ENCODE results near the gene GPA33. TPM values are rescaled to one million over a fixed set of nuclear protein-coding genes. Genes with fewer than 3 reads are reported as not detected.

GPA33 gene
- polyA plus RNA-seq, 1 experiment: not detected

- no peak for DNase-seq (ENCODE audit: low read depth, low spot score)
- POLR2A ChIA-PET: no interaction called here
- CTCF ChIA-PET: no interaction called here
- no peaks in the 10 kb centered on the region for H3K9me3 ChIP-seq (ENCODE audit: control insufficient read depth, insufficient read depth, low read length)
- H3K4me3 ChIP-seq (ENCODE audit: low read depth, low read length): no peak overlapping the region
- no peak overlapping the region for H3K27ac ChIP-seq (ENCODE audit: low read depth, low read length)
- no peaks in the 10 kb centered on the region for H3K27me3 ChIP-seq (ENCODE audit: control insufficient read depth, insufficient read depth, low read length)
- no peak for TF ChIP-seq CTCF (IDR thresholded peaks at IDR 0.05; ENCODE audit: low read depth, low read length)
Observed at GRCh38 chr1:167013108-167013929, 76.9 kb downstream of the GPA33 start.

- ChIA-PET CTCF (no interaction called here), POLR2A (no interaction called here)
- DNase-seq (ENCODE audit: low read depth, low spot score): no peak
- H3K27me3 ChIP-seq (ENCODE audit: control insufficient read depth, insufficient read depth, low read length): no peaks in the 10 kb centered on the region
- no peaks in the 10 kb centered on the region for H3K9me3 ChIP-seq (ENCODE audit: control insufficient read depth, insufficient read depth, low read length)
- no peak for TF ChIP-seq CTCF (IDR thresholded peaks at IDR 0.05; ENCODE audit: low read depth, low read length)
- no peak overlapping the region for H3K4me3 ChIP-seq (ENCODE audit: low read depth, low read length)
- H3K27ac ChIP-seq (ENCODE audit: low read depth, low read length): no peak overlapping the region
Observed at GRCh38 chr1:167012570-167012969, 77.6 kb downstream of the GPA33 start.

- no peak for DNase-seq (ENCODE audit: low read depth, low spot score)
- H3K27ac ChIP-seq (ENCODE audit: low read depth, low read length): no peak overlapping the region
- no peak for TF ChIP-seq CTCF (IDR thresholded peaks at IDR 0.05; ENCODE audit: low read depth, low read length)
- ChIA-PET POLR2A (no interaction called here), CTCF (no interaction called here)
- no peak overlapping the region for H3K4me3 ChIP-seq (ENCODE audit: low read depth, low read length)
- no peaks in the 10 kb centered on the region for H3K9me3 ChIP-seq (ENCODE audit: control insufficient read depth, insufficient read depth, low read length)
- no peaks in the 10 kb centered on the region for H3K27me3 ChIP-seq (ENCODE audit: control insufficient read depth, insufficient read depth, low read length)
Observed at GRCh38 chr1:167011560-167012191, 78.5 kb downstream of the GPA33 start.

- H3K27me3 ChIP-seq (ENCODE audit: control insufficient read depth, insufficient read depth, low read length): no peaks in the 10 kb centered on the region
- ChIA-PET POLR2A (no interaction called here), CTCF (interaction anchor here (1.0 kb wide), 1 partner anchor 55 kb away, joined by 3 read pairs; no protein-coding TSS in a partner anchor)
- DNase-seq (ENCODE audit: low read depth, low spot score): no peak
- H3K9me3 ChIP-seq (ENCODE audit: control insufficient read depth, insufficient read depth, low read length): no peaks in the 10 kb centered on the region
- no peak overlapping the region for H3K4me3 ChIP-seq (ENCODE audit: low read depth, low read length)
- TF ChIP-seq CTCF (IDR thresholded peaks at IDR 0.05; ENCODE audit: low read depth, low read length): no peak
- no peak overlapping the region for H3K27ac ChIP-seq (ENCODE audit: low read depth, low read length)
Observed at GRCh38 chr1:167003711-167004110, 86.5 kb downstream of the GPA33 start.

Small RNAs within 50 kb of the gene (small RNA-seq; reads per million reads assigned to genes)
- 0.81 reads per million for gene RNA5SP65 (ENCODE audit: insufficient read length, low read depth)

Other genes starting within 250 kb of the GPA33 start
- 10.7 and 13.3 TPM in 2 replicates for gene TADA1, start 214.1 kb downstream of the GPA33 start, polyA plus RNA-seq (2011; rRNA removed)
- 0.10 TPM in 1 of 2 replicates, not detected in the other for gene ILDR2, start 114.8 kb downstream of the GPA33 start, polyA plus RNA-seq (2011; rRNA removed)
- not detected in 2 replicates for gene MAEL, start 101.1 kb downstream of the GPA33 start, polyA plus RNA-seq (2011; rRNA removed)
- not detected in 2 replicates for gene STYXL2, start 3.7 kb upstream of the GPA33 start, polyA plus RNA-seq (2011; rRNA removed)
- gene POU2F1, start 130.5 kb upstream of the GPA33 start, polyA plus RNA-seq (2011; rRNA removed): 2.7 and 2.8 TPM in 2 replicates

All from AG04450 (cell line).